Esophagus squamous epithelium (tissue), 5 donors: ENCODE measurements around the gene HOXC5. TPM values are rescaled to one million over a fixed set of nuclear protein-coding genes. Genes with fewer than 3 reads are reported as not detected.
A peak's percentile ranks its signal among the peaks of the same experiment; 100 is the strongest.

Experiments
- DNase-seq: peaks from one replicate; lab custom pipeline; 2025; lab: John Stamatoyannopoulos, UW
- H3K27ac ChIP-seq, 4 donors: fragments of 200-600 bp; sonication (generic); one replicate each; pipeline ENCODE4 v1.5.1; 2016 to 2019; ENCODE audit warnings: mild to moderate bottlenecking in 1 of 4
- H3K27me3 ChIP-seq, 4 donors: fragments of 200-600 bp; sonication (generic); 1 replicate in 3 of 4; 2 replicates in 1 of 4; pipeline versions ENCODE4 v1.5.1 to v1.6.0; 2017 to 2021; ENCODE audit warnings: antibody characterized with exemption in 1 of 4
- H3K36me3 ChIP-seq, 3 donors: fragments of 200-600 bp; sonication (generic); one replicate each; pipeline ENCODE4 v1.5.1; 2016 to 2019
- H3K4me1 ChIP-seq, 3 donors: fragments of 200-600 bp; sonication (generic); one replicate each; pipeline ENCODE4 v1.5.1; 2017 to 2019
- H3K4me3 ChIP-seq, 4 donors: fragments of 200-600 bp; sonication (generic); 1 replicate in 3 of 4; 2 replicates in 1 of 4; pipeline ENCODE4 v1.5.1; 2016 to 2019; ENCODE audit warnings: mild to moderate bottlenecking in 2 of 4, moderate library complexity in 1 of 4
- H3K9me3 ChIP-seq, 3 donors: fragments of 200-600 bp; sonication (generic); one replicate each; pipeline ENCODE4 v1.5.1; 2016 to 2019
- CTCF ChIP-seq, 6 experiments: fragments of 450-650 bp in 4 of 6; fragments of 200-600 bp in 2 of 6; sonication (generic) in 2 of 6; IDR thresholded peaks; one replicate each; pipeline ENCODE4 v1.5.1; 2016 to 2019; ENCODE audit warnings: antibody characterized with exemption in 6 of 6, mild to moderate bottlenecking in 4 of 6, moderate library complexity in 4 of 6
- POLR2A ChIP-seq, 4 donors: fragments of 450-650 bp; IDR thresholded peaks; one replicate each; pipeline ENCODE4 v1.6.1; 2017; ENCODE audit warnings: antibody characterized with exemption in 4 of 4, mild to moderate bottlenecking in 4 of 4, moderate library complexity in 3 of 4
- WGBS, 2 donors: methylation state at CpG; one replicate each; pipeline ENCODE4 v1.1.5; 2018; 5-methylcytosine and 5-hydroxymethylcytosine counted together
- intact Hi-C: fragments of 100-400 bp; cut with DNase I; formaldehyde crosslinking; loops from one replicate; pipeline ENCODE4 v1.15.0; 2022
- total RNA-seq, 4 donors: library from RNA; depleted of rRNA; stranded (reverse); fragments of >200 nt; gene quantifications; one replicate each; pipeline ENCODE4 v1.1.0, GENCODE V29; 2016
- donor health status: DM: yes; HTN: yes; CAD: no.

The HOXC5 gene
- total RNA-seq, 4 donors from 2014 or later = 0.31 to 1.1 TPM; not detected in 2

- Histone ChIP-seq H3K4me3 (no peak overlapping the region), H3K36me3 (no peaks in the 10 kb centered on the region), H3K4me1 (peaks cover 5 to 78% (median 16%) of the 10 kb centered on the region in 3 donors), H3K27ac (no peak overlapping the region), H3K9me3 (no peaks in the 10 kb centered on the region), H3K27me3 (peaks cover 0 to 97% (median 22%) of the 10 kb centered on the region in 4 donors)
- WGBS, 2 donors = 60 to 77% methylated on average over 5 to 9 of the region's 16 CpGs
- intact Hi-C loops = loop anchor here (5.0 kb wide), 1 partner anchor 161 kb away; no protein-coding TSS in a partner anchor
- no peak for DNase-seq
- TF ChIP-seq CTCF (IDR thresholded peaks at IDR 0.05) (no peak), POLR2A (IDR thresholded peaks at IDR 0.05) (no peak)
Observed at GRCh38 chr12:54031480-54031879, 1.4 kb upstream of the HOXC5 start.

- Histone ChIP-seq H3K36me3 (no peaks in the 10 kb centered on the region), H3K27me3 (peaks cover 0 to 97% (median 17%) of the 10 kb centered on the region in 4 donors), H3K4me1 (peaks cover 8 to 85% (median 16%) of the 10 kb centered on the region in 3 donors), H3K4me3 (peak overlapping the region in 1 of 4 donors; percentile 55), H3K27ac (no peak overlapping the region), H3K9me3 (no peaks in the 10 kb centered on the region)
- WGBS, 2 donors = 43 to 48% methylated on average over 6 of the region's 6 CpGs
- TF ChIP-seq POLR2A (IDR thresholded peaks at IDR 0.05) = no peak
- TF ChIP-seq CTCF (IDR thresholded peaks at IDR 0.05) = no peak
- intact Hi-C loops = loop anchor here (5.0 kb wide), 1 partner anchor 160 kb away; no protein-coding TSS in a partner anchor
- DNase-seq = no peak
Observed at GRCh38 chr12:54032086-54032619, 697 bp upstream of the HOXC5 start.

- Histone ChIP-seq H3K36me3 (no peaks in the 10 kb centered on the region), H3K27me3 (peaks cover 0 to 97% (median 10%) of the 10 kb centered on the region in 4 donors), H3K4me1 (peaks cover 16 to 90% (median 17%) of the 10 kb centered on the region in 3 donors), H3K27ac (peak overlapping the region; percentile 55 to 83 (median 71)), H3K9me3 (no peaks in the 10 kb centered on the region), H3K4me3 (peak overlapping the region; percentile 33 to 71 (median 53))
- TF ChIP-seq CTCF (IDR thresholded peaks at IDR 0.05) (no peak), POLR2A (IDR thresholded peaks at IDR 0.05) (no peak)
- WGBS, 2 donors = 2 to 3% methylated on average over 27 to 29 of the region's 61 CpGs
- intact Hi-C loops = loop anchor here (5.0 kb wide), 1 partner anchor 159 kb away; no protein-coding TSS in a partner anchor
- no peak for DNase-seq
Observed at GRCh38 chr12:54033106-54033979, 493 bp downstream of the HOXC5 start.

GRCh38 chr12:54033980-54034784 lies 1.3 kb downstream of the HOXC5 start:
- Histone ChIP-seq H3K27ac (peak overlapping the region; percentile 33 to 77 (median 60)), H3K9me3 (no peaks in the 10 kb centered on the region), H3K4me1 (peaks cover 16 to 90% (median 26%) of the 10 kb centered on the region in 3 donors), H3K27me3 (peaks cover 0 to 97% (median 6%) of the 10 kb centered on the region in 4 donors), H3K36me3 (no peaks in the 10 kb centered on the region), H3K4me3 (peak overlapping the region; percentile 33 to 71 (median 53))
- TF ChIP-seq CTCF (IDR thresholded peaks at IDR 0.05) (no peak), POLR2A (IDR thresholded peaks at IDR 0.05) (no peak)
- 20 to 22% methylated on average over 15 to 20 of the region's 57 CpGs for WGBS, 2 donors
- no peak for DNase-seq
- intact Hi-C loops = loop anchor here (5.0 kb wide), 1 partner anchor 158 kb away; no protein-coding TSS in a partner anchor
